BE2C (cell line): ENCODE results near the gene THAP6. TPM values are rescaled to one million over a fixed set of nuclear protein-coding genes. Genes with fewer than 3 reads are reported as not detected.

Experiments used
- DNase-seq: peaks from one replicate; pipeline ENCODE4 v3.0.0-alpha.2; 2020
- H3K27me3 ChIP-seq: fragments of 250-450 bp; sonication (Bioruptor Pico); 2 replicates; pipeline ENCODE4 v1.5.1; 2020; ENCODE audit warnings: mild to moderate bottlenecking
- H3K36me3 ChIP-seq: fragments of 250-450 bp; sonication (Bioruptor Pico); 2 replicates; pipeline ENCODE4 v1.5.1; 2020; ENCODE audit warnings: mild to moderate bottlenecking
- H3K4me1 ChIP-seq: fragments of 250-450 bp; sonication (Bioruptor Pico); 2 replicates; pipeline ENCODE4 v1.5.1; 2020
- H3K4me3 ChIP-seq: 2 replicates; pipeline ENCODE4 v1.5.1; 2011; ENCODE audit warnings: low read depth, low read length
- H3K9me3 ChIP-seq: fragments of 250-450 bp; sonication (Bioruptor Pico); 2 replicates; pipeline ENCODE4 v1.5.1; 2020
- polyA plus RNA-seq: library from polyadenylated mRNA; unstranded; fragments of >200 nt; gene quantifications from one replicate; pipeline ENCODE4 v1.2.1, GENCODE V29; 2012; ENCODE audit warnings: low read depth, missing spikeins; ENCODE audit not compliant: insufficient read length, insufficient read depth
- TF ChIP-seq, protein P1 (sequence below): IDR thresholded peaks from 2 replicates; pipeline ENCODE4 v1.5.1; 2012; ENCODE audit warnings: mild to moderate bottlenecking, low read depth, low read length

Gene THAP6, protein sequence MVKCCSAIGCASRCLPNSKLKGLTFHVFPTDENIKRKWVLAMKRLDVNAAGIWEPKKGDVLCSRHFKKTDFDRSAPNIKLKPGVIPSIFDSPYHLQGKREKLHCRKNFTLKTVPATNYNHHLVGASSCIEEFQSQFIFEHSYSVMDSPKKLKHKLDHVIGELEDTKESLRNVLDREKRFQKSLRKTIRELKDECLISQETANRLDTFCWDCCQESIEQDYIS
- polyA plus RNA-seq = 10.0 TPM

DNA sequence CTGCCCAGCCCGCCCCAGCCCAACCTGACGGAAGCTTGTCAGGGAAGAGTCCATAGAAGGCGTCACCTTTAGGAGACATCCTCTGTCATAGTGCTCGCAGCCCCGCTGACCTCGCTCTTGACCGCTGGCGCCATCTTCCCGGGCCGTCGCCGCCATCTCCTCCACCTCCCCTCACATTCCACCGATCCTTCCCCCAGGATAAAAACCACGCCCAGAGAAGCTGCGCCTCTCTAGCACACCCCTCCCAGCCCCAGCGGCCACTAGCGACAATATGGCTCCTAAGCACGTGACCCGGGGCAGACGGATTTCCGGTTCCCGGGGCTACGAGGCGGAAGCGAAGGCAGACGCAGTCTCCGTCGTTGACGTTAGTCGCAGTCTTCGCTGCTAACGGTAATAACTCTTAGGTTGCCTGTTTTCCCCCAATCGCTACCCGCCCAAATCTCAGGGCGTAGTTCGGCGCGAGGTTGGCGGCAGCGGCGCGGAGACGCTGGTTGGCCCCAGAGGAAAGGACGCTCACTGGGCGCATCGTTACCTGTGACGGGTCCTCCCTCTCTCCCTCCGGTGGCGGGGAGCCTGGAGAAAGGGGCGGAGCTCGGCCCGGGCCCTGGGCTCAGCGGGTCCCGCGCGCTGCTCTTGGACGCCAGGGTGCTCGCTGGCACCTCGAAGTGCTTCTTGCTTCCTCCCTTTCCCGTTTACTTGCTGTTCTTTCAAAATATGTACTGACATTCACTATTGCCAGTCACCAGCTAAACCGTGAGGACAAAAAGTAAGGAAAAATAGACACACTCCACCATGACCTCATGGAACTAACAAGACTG lies at the start of gene THAP6, which contains the start of gene RCHY1:
THAP6 (plus strand) TSS at position 343 of the 818 bp plus-strand sequence. CDS start 980 bp downstream, outside the sequence.
RCHY1 (minus strand) TSS at position 273 of the 818 bp plus-strand sequence; CDS start at position 156, 117 bp downstream.
- Histone ChIP-seq H3K27me3 (no peaks in the 10 kb centered on the region), H3K36me3 (peaks cover 12% of the 10 kb centered on the region), H3K9me3 (no peaks in the 10 kb centered on the region), H3K4me3 (peak within 1 kb of the TSS; percentile 96), H3K4me1 (no peaks in the 10 kb centered on the region; the same call in 1 of the 2 replicates)
- peak; percentile 97 for DNase-seq
- TF ChIP-seq, protein P1, sequence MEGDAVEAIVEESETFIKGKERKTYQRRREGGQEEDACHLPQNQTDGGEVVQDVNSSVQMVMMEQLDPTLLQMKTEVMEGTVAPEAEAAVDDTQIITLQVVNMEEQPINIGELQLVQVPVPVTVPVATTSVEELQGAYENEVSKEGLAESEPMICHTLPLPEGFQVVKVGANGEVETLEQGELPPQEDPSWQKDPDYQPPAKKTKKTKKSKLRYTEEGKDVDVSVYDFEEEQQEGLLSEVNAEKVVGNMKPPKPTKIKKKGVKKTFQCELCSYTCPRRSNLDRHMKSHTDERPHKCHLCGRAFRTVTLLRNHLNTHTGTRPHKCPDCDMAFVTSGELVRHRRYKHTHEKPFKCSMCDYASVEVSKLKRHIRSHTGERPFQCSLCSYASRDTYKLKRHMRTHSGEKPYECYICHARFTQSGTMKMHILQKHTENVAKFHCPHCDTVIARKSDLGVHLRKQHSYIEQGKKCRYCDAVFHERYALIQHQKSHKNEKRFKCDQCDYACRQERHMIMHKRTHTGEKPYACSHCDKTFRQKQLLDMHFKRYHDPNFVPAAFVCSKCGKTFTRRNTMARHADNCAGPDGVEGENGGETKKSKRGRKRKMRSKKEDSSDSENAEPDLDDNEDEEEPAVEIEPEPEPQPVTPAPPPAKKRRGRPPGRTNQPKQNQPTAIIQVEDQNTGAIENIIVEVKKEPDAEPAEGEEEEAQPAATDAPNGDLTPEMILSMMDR = no peak

DNA sequence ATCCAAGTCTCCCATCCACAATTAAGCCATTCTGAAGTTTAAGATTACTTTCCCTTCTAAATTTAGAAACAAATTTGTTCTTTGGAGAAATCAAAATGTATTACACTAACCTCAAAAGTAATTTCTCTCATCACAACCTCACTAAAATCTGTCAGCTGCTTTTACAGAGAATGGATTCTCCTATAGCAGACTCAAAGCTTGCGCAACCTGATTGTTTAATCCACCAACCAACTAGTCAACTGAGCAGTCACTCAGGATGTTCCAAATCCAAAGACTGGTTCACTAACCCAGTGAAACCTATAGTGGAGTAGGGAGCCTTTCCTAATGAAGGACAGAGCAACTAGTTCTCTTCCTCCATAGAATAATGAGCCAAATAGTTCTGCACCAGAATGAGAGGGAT lies 44.4 kb upstream of the THAP6 start:
- TF ChIP-seq, protein P1 = no peak
- Histone ChIP-seq H3K27me3 (no peaks in the 10 kb centered on the region), H3K9me3 (no peaks in the 10 kb centered on the region), H3K36me3 (no peaks in the 10 kb centered on the region), H3K4me1 (no peaks in the 10 kb centered on the region), H3K4me3 (no peak overlapping the region)
- DNase-seq = no peak

DNA sequence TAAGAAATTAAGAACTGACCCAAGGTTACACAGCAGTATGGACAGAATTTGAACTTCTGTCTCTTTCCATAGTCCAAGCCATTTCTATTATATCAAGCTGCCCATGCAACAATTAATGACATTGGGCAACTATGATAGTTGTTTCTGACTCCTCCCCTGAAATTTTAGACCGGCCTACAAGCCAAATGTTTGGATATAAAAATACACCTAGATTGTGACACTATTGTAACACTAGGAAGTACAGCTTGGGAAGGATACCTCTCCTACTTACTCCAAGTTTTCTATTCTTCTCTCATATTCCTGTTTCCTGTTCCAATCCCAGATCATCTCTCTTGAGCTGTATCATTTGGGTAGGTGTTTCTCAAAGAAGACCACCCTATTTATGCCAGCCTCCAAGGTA lies 43.5 kb upstream of the THAP6 start:
- TF ChIP-seq, protein P1 = no peak

DNA sequence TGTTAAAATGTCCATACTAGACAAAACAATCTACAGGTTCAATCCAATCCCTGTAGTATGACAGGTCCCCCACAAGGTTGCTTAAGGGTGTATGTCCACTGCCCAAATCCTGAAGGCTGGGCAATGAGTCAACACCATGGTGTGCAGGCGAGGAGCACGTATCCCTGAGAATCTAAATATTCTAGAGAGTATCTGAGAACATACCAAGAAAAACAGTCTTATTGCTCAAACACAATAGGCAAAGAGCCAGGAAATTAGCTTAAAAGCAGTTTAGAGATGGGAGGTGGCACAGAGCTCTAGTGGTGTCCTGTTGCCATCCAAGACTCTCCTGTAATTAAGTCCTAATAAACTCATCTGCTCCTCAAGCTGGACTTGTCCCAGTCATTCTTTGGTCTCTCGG lies 37.1 kb upstream of the THAP6 start:
- Histone ChIP-seq H3K36me3 (peaks cover 14% of the 10 kb centered on the region), H3K27me3 (no peaks in the 10 kb centered on the region), H3K4me1 (no peaks in the 10 kb centered on the region), H3K4me3 (no peak overlapping the region), H3K9me3 (no peaks in the 10 kb centered on the region)
- no peak for DNase-seq
- TF ChIP-seq, protein P1 = no peak

More for the DNA sequence above, 43.5 kb upstream of the THAP6 start:
- H3K36me3 ChIP-seq = no peaks in the 10 kb centered on the region
- no peaks in the 10 kb centered on the region for H3K27me3 ChIP-seq
- H3K9me3 ChIP-seq = no peaks in the 10 kb centered on the region
- H3K4me1 ChIP-seq = no peaks in the 10 kb centered on the region
- no peak overlapping the region for H3K4me3 ChIP-seq
- DNase-seq = no peak

DNA sequence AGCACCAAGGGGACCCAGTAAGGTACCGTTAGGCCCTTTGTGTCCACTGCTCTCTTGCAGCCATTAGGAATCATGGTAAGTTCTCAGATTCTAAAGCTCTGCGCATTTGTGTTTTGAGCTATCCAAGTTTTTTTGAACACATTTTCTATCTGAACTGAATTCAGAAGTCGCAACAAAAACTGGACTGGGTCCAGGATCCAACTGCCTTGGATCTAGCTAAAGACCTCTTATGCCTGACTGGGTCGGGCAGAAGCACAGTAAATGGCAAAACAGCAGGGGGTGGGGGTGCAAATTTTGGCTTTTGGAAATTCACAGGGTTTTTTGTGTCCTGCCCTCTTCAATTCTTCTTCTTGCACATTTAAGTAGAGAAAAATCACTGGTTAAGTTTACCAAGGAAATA lies 30.1 kb upstream of the THAP6 start:
- peaks cover 17% of the 10 kb centered on the region for H3K36me3 ChIP-seq
- no peaks in the 10 kb centered on the region for H3K9me3 ChIP-seq
- no peak overlapping the region for H3K4me3 ChIP-seq
- TF ChIP-seq, protein P1 = no peak
- no peaks in the 10 kb centered on the region for H3K27me3 ChIP-seq
- H3K4me1 ChIP-seq = no peaks in the 10 kb centered on the region
- DNase-seq = no peak
